ENCODE results near the gene HAS3. TPM values are rescaled to one million over a fixed set of nuclear protein-coding genes. Genes with fewer than 3 reads are reported as not detected.

The HAS3 gene
- total RNA-seq, 1 experiment from 2014 or later: 140 TPM

DNA sequence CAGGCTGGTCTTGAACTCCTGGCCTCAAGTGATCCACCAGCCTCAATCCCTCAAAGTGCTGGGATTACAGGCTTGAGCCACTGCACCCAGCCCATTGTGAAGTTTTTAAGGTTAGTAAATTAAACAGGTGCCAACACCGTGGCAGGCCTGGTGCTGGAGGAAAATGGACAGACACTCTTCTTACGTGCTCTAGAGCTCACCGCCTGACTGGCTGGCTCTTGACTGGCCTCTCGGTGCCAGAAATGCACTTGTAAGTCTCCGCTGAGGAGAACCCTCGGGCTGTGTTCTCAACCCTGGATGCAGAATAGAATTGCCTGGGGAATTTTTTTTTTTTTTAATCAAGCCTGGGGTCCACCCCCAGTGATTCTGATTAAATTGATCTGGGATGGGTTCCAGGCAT lies 10.3 kb upstream of the HAS3 start (continued):
- TF ChIP-seq CTCF (IDR thresholded peaks at IDR 0.05 in 2 of 3, conservative IDR thresholded peaks at IDR 0.05 in 1 of 3; ENCODE audit: borderline replicate concordance in 1 of 3, insufficient read depth in 1 of 3, low read depth in 2 of 3, low read length in 2 of 3) (no peak), POLR2A (IDR thresholded peaks at IDR 0.05; ENCODE audit: borderline replicate concordance, extremely low read depth, insufficient read depth, insufficient read length) (no peak), SIN3A (IDR thresholded peaks at IDR 0.05; ENCODE audit: low read depth) (no peak)

DNA sequence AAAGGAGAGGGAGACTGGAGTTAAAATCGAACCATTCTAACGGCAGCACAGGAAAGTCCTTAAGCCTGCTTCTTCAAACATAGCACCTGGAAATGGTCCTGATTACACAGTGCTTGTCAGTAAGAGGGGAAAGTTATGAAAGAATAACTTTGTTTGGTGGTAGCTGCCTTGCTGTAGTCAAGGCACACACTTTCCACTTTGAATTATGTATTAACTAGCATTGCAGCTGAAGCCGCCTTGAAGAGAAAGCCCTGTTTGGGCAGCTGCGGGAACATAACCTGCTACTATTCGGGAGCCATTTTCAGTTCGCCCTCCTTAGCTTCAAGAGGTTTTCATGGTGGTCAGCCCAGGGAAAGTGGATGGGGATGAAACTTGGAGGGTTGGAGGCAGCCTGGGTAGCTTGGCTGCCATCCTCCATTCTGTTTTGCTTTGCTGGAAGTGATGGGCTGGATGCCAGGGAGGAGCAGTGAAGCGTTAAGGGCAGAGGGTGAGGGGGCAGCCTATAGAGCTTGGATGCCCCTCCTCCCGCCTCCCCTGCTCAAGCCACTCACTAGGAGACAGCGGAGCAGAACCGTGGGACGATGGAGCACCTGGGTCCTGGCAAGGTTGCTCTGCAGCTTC lies 5.3 kb upstream of the HAS3 start:
- RAD21 ChIA-PET (ENCODE audit: low non-redundant PET in 1 of 2, low total read pairs in 2 of 2, uncharacterized antibody in 2 of 2, unreplicated experiment in 2 of 2): interaction anchor here in 1 of 2 experiments (0.6 kb wide), 1 partner anchor 21 kb away, joined by 7 read pairs; no protein-coding TSS in a partner anchor
- no peak overlapping the region for H3K9ac ChIP-seq (ENCODE audit: low read length)
- ATAC-seq (no peak), DNase-seq (ENCODE audit: low read depth, low spot score) (no peak)
- no peaks in the 10 kb centered on the region for H3K36me3 ChIP-seq (ENCODE audit: control insufficient read depth in 1 of 2, insufficient read depth in 2 of 2, low read length in 2 of 2)
- POLR2A ChIA-PET: interaction anchor here (0.7 to 1.7 kb wide), 2 partner anchors 15 to 28 kb away, joined by 3 read pairs; no protein-coding TSS in a partner anchor
- BruUV-seq (replicated peaks): no TSS peak
- H3K27ac ChIP-seq (ENCODE audit: low read depth, low read length): no peak overlapping the region
- no peaks in the 10 kb centered on the region for H3K27me3 ChIP-seq (ENCODE audit: insufficient read depth, low read length)
- no peaks in the 10 kb centered on the region for H4K20me1 ChIP-seq (ENCODE audit: insufficient read depth)
- no peaks in the 10 kb centered on the region for H3K9me3 ChIP-seq (ENCODE audit: control insufficient read depth in 1 of 2, insufficient read depth in 1 of 2, low read depth in 1 of 2, low read length in 2 of 2)
- H3K9me2 ChIP-seq (ENCODE audit: insufficient read depth): no peaks in the 10 kb centered on the region
- H3K4me2 ChIP-seq (ENCODE audit: low read length): no peak overlapping the region
- TF ChIP-seq CTCF (IDR thresholded peaks at IDR 0.05 in 2 of 3, conservative IDR thresholded peaks at IDR 0.05 in 1 of 3; ENCODE audit: borderline replicate concordance in 1 of 3, insufficient read depth in 1 of 3, low read depth in 2 of 3, low read length in 2 of 3) (no peak), EZH2phosphoT487 (IDR thresholded peaks at IDR 0.05; ENCODE audit: borderline replicate concordance) (no peak), YY1 (IDR thresholded peaks at IDR 0.05; ENCODE audit: extremely low read depth, insufficient replicate concordance, low read depth, low read length) (no peak), EGR1 (IDR thresholded peaks at IDR 0.05; ENCODE audit: low read depth) (no peak), CEBPB (IDR thresholded peaks at IDR 0.05; ENCODE audit: low read depth) (no peak), ATF3 (IDR thresholded peaks at IDR 0.05) (no peak), SIN3A (IDR thresholded peaks at IDR 0.05; ENCODE audit: low read depth) (no peak), FOSL1 (IDR thresholded peaks at IDR 0.05; ENCODE audit: low read depth) (no peak)
- TF ChIP-seq, protein P1, sequence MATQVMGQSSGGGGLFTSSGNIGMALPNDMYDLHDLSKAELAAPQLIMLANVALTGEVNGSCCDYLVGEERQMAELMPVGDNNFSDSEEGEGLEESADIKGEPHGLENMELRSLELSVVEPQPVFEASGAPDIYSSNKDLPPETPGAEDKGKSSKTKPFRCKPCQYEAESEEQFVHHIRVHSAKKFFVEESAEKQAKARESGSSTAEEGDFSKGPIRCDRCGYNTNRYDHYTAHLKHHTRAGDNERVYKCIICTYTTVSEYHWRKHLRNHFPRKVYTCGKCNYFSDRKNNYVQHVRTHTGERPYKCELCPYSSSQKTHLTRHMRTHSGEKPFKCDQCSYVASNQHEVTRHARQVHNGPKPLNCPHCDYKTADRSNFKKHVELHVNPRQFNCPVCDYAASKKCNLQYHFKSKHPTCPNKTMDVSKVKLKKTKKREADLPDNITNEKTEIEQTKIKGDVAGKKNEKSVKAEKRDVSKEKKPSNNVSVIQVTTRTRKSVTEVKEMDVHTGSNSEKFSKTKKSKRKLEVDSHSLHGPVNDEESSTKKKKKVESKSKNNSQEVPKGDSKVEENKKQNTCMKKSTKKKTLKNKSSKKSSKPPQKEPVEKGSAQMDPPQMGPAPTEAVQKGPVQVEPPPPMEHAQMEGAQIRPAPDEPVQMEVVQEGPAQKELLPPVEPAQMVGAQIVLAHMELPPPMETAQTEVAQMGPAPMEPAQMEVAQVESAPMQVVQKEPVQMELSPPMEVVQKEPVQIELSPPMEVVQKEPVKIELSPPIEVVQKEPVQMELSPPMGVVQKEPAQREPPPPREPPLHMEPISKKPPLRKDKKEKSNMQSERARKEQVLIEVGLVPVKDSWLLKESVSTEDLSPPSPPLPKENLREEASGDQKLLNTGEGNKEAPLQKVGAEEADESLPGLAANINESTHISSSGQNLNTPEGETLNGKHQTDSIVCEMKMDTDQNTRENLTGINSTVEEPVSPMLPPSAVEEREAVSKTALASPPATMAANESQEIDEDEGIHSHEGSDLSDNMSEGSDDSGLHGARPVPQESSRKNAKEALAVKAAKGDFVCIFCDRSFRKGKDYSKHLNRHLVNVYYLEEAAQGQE (IDR thresholded peaks at IDR 0.05; ENCODE audit: low read depth): no peak
- TF ChIP-seq, protein P2, sequence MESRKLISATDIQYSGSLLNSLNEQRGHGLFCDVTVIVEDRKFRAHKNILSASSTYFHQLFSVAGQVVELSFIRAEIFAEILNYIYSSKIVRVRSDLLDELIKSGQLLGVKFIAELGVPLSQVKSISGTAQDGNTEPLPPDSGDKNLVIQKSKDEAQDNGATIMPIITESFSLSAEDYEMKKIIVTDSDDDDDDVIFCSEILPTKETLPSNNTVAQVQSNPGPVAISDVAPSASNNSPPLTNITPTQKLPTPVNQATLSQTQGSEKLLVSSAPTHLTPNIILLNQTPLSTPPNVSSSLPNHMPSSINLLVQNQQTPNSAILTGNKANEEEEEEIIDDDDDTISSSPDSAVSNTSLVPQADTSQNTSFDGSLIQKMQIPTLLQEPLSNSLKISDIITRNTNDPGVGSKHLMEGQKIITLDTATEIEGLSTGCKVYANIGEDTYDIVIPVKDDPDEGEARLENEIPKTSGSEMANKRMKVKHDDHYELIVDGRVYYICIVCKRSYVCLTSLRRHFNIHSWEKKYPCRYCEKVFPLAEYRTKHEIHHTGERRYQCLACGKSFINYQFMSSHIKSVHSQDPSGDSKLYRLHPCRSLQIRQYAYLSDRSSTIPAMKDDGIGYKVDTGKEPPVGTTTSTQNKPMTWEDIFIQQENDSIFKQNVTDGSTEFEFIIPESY (IDR thresholded peaks at IDR 0.05; ENCODE audit: extremely low read depth, insufficient replicate concordance, low read length): no peak
- H2AFZ ChIP-seq (ENCODE audit: low read depth, low read length, poor library complexity, severe bottlenecking): no peak overlapping the region
- intact Hi-C loops (cut with micrococcal nuclease): no loop called here
- CTCF ChIA-PET: interaction anchor here (2.4 kb wide), 1 partner anchor 13 kb away, joined by 8 read pairs; no protein-coding TSS in a partner anchor
- H3K79me2 ChIP-seq (ENCODE audit: insufficient read depth, low read length): no peaks in the 10 kb centered on the region
- H3K4me3 ChIP-seq (replicated peaks in 1 of 2; ENCODE audit: low read depth in 1 of 2, low read length in 2 of 2): no peak overlapping the region
- H3K4me1 ChIP-seq (ENCODE audit: control insufficient read depth in 1 of 2, insufficient read depth in 2 of 2, low read length in 2 of 2): peaks cover 19 to 43% of the 10 kb centered on the region in 2 experiments

Measured in HCT116 (cell line).